ENCODE data around the gene SV2B.

Gene SV2B

DNA sequence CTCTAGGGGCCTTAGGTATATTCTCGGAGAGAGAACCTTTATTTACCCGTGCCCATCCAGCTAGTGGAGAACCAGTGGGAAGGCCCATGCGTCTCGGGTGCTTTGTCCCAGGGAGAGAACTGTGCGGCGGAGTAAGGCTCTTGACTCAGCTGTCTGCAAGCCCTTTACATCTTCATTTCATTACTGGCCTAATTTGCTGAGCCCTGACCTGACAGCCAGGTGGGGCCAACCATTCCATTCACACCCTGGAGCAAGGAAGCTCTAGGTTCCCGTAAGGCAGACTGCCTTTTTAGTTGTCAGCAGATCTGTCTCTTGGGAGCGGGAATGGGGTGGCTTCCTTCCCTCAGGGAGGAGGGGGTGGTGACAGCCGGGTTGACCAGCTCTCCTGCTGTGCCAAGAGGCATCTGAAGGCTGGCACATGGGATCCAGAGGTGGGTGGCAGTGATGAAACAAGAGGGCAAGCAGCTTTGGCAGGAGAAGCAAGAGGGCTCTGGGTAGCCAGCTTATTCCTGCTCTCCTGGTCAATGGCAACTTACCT lies 36.4 kb downstream of the SV2B start:
- DNase-seq (ENCODE audit: low read depth in 2 of 2) = no peak

DNA sequence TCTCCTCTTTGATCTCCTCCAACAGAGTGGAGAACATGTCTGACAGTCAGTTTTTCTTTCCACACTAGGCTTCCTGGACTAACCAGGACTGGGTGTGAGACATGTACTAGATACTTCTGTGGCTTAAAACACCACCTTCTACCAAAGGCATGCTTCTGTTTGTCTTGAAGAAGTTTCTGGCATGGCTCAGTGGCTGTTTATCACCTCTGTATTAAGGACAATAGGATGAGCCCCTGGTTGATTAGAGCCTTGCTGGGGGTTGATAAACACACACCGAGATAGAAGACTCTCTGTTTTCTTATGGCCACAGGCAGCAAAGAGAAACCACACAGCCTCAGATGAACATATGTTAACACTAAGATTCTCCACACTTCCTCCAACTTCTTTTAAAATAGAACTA lies 40.5 kb downstream of the SV2B start:
- DNase-seq (ENCODE audit: low read depth in 2 of 2) = no peak

DNA sequence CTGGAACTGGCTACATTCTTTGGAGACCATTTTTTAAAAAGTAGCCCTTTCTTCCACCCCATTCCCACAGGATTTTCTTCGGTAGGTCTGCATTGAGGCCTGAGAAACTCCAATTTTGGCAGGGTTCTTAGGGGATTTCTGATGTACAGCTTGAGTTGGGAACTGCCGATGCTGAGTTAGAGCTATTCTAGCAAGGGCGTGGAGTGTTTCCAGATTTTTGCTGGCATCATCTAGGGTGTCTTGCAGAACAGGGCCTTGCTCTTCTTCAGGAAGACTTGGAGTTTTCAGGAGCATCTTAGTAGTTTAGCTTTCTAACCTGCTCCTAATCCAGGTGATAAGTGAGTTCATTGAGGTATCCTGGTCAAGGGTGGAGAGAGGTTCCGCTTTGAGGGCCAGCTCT lies 41.0 kb downstream of the SV2B start:
- no peak for DNase-seq (ENCODE audit: low read depth in 2 of 2)

DNA sequence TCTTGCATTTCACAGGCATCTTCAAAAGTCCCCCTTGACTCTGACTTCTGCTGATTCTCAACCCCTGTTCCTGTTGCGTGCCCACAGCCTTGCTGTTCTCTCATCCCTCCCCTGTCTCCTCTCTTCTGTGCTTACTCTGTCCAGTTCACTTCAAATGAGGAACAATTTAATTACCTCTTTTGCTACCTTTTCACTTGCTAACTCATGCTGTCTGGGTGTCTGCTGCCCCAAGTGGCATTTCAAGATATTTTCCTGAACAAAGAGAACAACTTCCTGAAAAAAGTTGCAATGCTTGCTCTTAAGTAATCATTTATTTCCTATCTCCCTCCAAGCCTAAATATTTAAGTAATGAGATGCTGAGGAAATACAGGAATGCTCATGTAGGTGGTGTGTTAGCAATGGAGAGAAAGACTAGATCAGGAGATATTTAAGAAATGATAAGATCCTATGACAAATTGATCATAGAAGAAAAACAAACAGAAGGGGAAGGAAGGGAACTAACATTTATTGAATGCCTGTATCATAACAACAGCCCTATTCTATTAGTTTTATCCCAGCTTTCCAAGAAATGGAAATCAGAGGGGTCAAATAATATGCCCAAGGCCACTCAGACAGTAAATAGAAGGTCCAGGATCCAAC lies 42.2 kb downstream of the SV2B start:
- no peak for DNase-seq (ENCODE audit: low read depth in 2 of 2)

DNA sequence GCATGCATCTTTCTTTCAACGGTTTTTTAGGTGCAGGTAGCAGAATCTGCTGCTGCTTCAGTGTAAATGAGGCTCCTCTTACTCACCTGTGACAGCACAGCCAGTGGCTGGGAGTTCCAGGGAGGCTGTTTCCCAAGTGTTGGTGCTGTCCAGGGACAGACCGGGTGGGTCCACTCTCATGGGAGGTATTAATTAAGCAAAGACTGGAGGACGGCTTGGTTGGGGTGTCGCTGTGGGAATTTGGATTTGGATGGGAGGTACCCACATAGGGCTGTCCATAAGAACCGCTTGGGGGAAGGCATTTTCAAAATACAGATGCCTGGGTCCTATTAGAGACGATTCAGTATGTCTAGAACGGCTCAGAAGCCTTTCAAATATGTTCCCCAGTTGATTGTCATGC lies 42.9 kb downstream of the SV2B start:
- no peak for DNase-seq (ENCODE audit: low read depth in 2 of 2)

DNA sequence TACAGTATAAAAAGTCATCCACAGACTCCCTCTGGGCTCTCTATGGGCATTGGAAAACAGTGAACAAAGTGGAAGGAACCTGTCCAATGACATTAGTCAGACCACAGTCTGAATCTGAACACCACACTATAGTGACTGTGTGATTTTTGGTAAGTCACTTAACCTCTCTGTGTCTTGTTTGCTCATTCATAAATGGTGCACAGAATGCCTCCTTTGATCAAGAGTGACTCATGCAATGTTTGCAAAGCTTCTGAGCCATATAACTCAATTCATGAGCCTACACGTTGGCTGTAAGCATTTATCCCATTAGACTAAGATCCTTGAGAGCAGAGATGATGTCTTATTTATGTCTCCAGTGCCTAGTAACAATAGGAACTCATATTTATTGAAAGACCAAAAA lies 46.7 kb downstream of the SV2B start:
- DNase-seq (ENCODE audit: low read depth in 2 of 2) = no peak

DNA sequence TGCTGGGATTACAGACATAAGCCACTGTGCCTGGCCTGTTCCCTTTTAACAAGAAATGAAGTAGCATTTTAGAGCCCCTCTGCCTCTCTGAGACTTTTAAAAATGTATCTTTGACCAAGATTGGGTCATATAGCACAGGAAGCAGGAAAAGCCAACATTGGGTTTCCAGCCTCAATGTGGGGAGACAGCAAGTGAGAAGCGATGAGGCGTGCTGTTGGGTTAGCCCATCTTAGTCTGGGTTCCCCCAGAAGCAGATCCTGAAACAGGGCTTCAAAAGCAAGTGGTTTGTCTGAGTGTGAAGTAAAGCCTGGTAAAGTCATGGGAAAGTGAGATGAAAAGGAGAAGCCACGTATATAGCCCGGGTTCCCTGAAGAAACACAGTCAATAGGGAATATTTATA lies 48.2 kb downstream of the SV2B start:
- no peak for DNase-seq (ENCODE audit: low read depth in 2 of 2)

DNA sequence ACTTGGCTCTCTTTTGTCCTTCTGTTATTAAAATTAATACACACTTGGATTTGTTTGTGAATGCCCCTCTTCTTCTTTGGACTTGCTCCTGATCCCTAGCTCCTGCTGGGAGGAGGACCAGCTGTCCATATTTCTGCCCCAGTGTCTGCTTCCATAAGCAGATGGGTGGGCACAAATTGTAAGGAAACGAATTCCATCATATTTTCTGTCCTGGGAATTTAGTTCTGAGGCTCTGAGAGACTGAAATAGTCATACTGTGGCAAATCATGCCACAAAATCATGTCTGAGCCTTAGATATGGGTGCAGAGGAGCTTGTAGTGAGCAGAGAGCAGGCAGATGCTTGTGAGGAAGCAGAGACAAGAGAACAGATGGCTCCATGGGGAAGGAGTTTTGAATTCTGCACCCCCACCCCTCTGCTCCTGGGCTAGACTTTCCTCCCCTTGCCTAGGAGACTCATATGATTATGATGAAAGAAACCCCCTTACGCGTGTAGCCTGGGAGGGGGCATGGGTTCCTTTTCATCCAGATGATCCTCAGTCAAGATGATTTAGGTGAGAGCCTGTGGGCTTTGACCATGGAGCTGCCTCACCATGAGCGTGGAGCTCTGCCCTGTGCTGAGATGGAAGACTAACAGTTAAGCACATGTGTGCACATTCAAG lies 50.6 kb downstream of the SV2B start:
- DNase-seq (ENCODE audit: low read depth in 2 of 2) = no peak

DNA sequence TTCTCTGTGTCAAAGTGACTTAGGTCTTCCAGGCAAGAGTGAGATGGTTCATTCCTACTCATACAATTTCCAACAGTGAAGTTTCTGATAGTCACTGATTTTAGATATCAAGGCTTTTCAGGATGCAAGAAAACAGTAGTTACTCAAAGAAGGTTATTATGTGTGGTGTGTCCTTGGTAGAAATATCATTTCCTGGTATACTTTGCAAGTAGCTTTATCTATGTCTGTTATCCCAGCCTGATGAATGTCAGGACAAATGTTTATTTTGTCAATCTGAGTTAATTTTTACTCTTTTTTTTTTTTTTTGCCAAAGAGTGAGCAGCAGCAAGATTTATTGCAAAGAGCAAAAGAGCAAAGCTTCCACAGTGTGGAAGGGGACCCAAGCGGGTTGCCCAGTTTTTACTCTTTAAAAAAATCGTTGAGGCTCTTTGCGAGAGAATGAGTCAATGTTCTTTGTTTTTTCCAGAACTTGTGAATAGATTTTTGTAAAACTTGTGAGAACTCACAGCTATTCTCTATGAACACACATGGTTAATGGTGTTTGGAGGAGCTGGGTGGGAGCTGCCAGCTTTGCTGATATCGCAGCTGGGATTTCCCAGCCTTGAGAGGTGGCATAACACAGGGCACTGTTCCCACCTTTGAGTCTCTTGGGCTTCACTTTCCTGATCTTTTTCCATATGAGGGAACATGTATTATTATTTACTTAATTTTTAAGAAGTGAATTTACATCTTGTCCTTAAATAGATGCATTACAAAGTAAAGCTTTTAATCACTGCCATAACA lies 51.9 kb downstream of the SV2B start:
- no peak for DNase-seq (ENCODE audit: low read depth in 2 of 2)

DNA sequence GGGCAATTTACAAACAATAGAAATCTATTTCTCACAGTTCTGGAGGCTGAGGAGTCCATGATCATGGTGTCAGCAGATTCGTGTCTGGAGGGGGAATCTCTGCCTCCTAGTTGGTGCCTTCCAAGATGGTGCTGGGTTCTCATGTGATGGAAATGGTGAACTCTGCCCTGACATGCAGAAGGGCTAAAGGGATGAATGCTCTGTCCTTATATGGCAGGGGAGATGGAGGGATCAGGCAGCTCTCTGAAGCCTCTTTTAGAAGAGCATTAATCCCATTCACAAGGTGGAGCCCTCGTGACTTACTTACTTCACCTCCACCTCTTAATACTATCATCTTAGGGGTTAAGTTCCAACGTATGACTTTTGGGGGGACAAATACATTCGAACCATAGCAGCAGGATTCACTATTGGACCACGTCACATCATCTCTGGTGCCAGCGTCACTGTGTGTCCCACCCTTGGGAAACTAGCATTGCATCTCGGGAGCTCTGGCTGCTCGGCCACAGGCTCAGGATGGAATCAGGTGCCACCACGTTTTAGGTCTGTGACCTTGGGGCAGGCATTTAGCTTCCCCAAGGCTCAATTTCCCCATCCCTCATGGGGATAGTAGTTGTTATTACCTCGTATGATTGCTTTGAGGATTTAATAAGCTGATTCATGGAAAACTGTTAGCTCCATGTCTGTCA lies 53.0 kb downstream of the SV2B start:
- no peak for DNase-seq (ENCODE audit: low read depth in 2 of 2)

DNA sequence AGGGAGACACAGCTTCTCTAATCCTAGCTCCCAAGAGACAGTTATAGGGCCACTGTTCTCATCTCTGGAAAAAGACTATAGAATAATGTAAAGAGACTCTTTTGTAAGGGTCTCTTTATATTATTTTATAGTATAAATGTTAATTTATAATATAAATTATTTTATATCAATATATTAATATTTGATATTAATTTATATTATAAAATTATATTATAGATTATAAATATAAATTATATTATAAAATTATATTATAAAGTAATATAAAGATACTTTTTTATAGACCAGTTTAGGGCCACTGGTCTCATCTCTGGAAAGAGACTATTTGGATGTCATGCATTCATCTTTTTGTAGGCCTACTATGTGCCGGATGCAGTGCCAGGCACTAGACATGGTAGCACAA lies 53.9 kb downstream of the SV2B start:
- no peak for DNase-seq (ENCODE audit: low read depth in 2 of 2)

DNA sequence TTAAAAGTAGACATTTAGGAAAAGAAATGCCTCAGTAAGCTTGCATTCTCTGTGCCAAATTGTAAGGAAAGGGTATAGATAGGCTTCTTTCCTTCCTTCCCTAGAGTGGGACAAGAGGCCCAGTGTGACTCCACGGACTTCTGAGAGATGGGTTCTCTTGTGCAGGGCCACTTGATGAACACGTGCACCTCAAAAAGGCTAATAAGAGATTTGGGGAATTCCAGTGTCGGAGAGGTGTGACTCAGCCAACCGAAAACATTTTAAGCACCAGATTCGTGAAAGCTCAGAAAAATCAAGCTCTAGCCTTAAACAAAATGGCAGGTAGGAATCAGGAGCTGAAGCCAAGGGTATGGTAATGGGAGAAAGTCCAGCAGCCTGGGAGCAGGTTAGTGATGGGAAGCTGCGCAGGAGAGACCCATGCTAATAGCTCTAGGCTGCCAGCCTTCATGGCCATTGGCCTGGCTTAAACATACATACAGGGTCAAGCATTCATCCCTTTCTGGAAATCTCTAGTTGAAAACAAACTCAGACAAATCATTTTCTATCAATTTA lies 56.2 kb downstream of the SV2B start:
- DNase-seq (ENCODE audit: low read depth in 2 of 2) = no peak

DNA sequence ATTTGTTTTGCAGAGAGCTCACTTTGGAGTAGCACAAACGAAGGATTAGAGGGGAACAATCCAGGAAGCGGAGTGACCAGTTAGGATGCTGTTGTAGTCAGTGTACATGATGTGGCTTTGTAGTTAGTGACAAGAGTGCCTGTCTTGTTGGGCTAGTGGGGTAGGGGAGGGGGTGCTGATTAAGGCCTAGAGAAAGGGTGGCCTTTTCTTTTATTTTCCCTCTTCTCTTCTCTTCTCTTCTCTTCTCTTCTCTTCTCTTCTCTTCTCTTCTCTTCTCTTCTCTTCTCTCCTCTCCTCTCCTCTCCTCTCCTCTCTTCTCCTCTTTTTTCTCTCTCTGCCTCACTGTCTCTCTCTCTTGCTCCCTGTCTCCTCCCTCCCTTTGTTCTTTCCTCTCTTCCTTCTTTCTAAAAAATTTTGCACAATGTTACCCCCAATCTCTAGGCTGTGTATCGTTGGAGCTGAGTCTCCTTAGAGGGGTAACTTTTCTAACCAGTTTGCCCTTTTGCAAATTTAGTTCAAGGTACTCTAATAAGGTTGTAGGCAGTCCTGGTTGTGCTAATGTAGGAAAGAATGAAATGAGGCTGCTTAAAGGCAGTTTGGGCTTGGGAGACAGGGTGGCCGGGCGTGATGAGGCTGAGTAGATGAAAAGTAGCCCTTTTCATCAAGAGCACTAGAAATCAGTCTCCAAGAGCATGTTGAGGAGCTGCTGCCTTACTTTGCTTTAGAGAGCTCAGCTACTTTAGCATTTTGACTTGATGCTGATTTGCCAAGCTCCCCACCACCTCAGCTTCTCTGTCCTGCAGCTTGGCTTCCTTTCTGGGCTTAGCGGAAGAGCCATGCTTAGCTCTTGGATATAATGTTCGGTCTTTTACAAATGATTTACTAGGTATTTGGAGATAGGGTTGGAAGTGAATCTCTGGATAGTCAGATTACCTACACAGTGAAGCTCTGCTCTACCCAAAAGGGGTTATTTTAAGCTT lies 58.6 kb downstream of the SV2B start:
- DNase-seq (ENCODE audit: low read depth in 2 of 2) = no peak

DNA sequence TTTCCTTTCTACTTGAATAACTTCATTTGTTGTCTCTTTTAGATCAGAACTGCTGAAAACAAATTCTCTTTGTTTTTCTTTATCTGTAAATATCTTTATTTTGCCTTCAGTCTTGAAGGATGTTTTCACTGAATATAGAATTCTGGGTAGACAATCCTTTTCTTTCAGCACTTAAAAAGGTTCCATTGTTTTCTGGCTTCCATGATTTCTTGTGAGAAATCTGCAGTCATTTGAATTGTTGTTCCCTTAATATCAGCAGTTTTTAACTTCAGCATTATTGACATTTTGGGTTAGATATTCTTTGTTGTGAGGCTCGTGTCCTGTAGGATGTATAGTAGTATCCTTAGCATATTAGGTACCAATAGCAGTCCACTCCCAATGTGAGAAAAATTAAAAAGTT lies 65.8 kb downstream of the SV2B start:
- DNase-seq (ENCODE audit: low read depth in 2 of 2) = no peak

DNA sequence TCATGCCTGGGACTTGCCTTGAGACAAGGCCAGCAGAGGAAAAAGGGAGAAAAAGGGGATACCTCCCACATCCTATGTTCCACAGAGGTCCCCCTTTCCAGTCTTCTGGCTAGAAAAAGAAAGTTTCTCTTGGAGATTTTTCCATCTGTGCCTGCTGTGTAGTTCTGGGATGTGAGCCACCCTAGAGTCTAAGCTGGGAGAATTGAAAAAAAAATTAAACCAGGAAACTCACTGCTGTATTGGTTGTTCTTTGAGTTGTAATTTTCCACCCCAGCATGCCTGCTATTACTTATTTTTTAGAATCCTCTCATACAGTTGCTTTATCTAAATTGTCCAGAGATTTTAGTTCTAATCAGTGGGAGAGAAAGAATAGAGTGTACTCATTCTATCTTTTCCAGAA lies 68.4 kb downstream of the SV2B start:
- DNase-seq (ENCODE audit: low read depth in 2 of 2) = no peak

DNA sequence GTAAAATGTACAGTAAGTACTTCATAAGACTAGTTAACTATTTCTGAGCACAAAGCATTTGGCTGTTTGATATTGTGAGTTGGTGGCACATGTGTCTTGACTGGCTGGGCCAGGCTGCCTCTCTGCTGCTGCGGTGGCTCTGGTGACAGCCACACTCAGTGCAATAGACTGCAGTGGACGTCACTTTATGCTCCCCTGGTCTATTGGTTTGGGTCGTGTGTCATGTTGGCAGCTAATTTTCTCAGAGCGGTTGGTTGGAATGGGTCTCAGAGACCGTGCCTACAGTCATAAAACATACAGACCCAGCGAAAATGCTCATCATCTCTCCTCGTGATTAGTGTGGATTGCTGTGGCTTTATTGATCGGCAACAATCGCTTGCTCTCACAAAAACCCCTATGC lies 71.3 kb downstream of the SV2B start:
- DNase-seq (ENCODE audit: low read depth in 2 of 2) = no peak

DNA sequence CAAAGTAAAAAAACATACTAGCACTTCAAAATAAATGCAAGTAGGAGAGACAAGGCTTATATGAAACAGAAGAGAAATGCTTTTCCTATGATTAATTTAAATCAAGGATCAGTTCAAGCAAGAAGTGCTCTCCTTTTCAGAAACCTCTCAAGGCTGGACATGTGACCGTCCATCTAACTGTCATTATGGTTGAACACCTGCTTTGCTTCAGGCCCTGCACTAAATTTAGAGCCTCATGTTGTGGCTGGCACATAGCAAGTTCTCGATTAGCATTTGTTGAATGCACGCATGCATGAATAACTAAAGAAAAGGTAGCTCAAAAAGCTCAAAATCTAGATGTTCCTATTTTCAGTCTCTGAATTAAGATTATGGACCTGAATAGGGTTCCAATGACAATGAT lies 82.0 kb downstream of the SV2B start:
- no peak for DNase-seq (ENCODE audit: low read depth in 2 of 2)

DNA sequence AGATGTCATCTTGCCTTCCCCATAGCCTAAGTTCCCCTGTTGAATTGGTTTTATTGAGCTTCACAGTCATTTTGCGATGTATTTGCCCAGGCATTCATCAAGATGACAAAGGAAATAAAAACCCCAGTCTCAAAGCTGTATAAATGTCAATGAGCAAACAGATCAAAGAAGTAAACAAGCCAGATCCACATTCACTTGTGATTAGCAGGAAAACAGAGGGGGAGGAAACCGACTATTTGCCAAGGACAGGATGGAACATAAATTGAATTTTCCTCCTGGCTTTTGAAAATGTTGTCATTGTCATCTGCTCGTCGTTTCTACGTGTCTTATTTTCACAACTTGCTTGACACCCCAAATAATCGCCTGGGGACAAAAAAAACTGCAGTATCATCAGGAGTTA lies 83.5 kb downstream of the SV2B start:
- no peak for DNase-seq (ENCODE audit: low read depth in 2 of 2)

DNA sequence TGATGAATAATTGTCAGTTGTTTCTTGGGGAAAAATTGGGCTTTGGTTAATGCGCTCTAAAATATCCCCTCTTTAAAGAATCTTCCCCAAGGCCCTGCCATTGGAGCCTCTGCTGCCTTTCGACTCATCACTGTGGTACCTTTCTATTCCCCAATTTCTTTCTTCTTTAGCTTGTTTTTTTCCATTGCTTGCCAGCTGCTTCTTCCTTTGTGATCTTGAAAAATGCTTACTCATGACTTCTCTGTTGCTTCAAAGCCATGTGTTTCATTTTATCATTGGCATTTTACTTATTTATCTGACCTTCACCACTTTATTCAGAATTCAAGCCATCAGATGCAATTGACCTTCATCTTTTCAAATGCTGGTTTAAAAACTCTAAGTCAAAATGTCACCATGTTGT lies 84.4 kb downstream of the SV2B start:
- no peak for DNase-seq (ENCODE audit: low read depth in 2 of 2)

DNA sequence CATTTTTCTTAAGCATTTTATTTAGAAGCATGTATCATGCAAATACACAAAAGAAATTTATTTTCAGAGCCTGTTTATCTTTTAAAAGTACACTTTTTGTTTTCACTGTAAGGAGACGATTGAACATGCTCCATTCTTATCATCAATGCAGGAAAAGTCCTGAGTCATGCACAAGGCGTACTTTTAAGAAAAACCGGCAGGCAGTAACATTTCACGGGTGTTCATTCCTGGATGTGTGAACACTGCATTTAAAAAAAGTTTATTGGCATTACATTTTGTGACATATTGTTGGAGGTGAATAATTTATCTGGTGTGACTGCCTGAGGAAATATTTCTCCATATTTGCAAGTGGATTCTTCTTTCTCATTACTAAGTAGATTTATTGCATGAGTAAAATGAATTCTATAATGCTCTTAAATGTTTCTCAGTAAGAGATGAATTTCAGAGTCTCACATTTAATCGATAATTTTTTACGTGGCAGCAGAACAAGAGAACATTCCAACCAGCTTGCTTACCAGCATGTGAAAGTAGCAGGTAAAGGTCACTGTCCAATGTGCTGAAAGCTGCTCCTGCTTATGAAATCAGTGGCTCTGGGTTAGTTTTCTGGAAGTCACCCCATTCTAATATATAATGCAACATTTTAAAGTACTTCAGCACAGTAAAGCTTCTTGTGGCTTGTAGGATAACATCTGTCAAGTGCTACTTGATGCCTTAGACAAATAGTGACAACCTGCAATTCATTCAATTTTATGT lies 87.0 kb downstream of the SV2B start:
- DNase-seq (ENCODE audit: low read depth in 2 of 2) = no peak
